Upper lobe of right lung (tissue), 1 donor: ENCODE results near the gene DHX38. TPM values are rescaled to one million over a fixed set of nuclear protein-coding genes. Genes with fewer than 3 reads are reported as not detected.

ENCODE experiments used
- ATAC-seq: fragments of 200-7000 bp; cut with Tn5 transposase; one replicate; pipeline ENCODE4 v1.9.1; 2020; ENCODE audit warnings: mild to moderate bottlenecking, moderate library complexity
- DNase-seq: peaks from one replicate; pipeline ENCODE4 v3.0.0-alpha.2; 2020
- H3K27ac ChIP-seq: fragments of 200-600 bp; one replicate; pipeline ENCODE4 v1.8.0; 2022
- H3K27me3 ChIP-seq: fragments of 200-600 bp; one replicate; pipeline ENCODE4 v1.8.0; 2022; ENCODE audit warnings: mild to moderate bottlenecking
- H3K36me3 ChIP-seq: fragments of 200-600 bp; one replicate; pipeline ENCODE4 v1.8.0; 2022
- H3K4me1 ChIP-seq: fragments of 200-600 bp; one replicate; pipeline ENCODE4 v1.8.0; 2022
- H3K4me3 ChIP-seq: fragments of 200-600 bp; one replicate; pipeline ENCODE4 v1.8.0; 2022; ENCODE audit warnings: mild to moderate bottlenecking
- H3K9me3 ChIP-seq: fragments of 200-600 bp; one replicate; pipeline ENCODE4 v1.8.0; 2022
- intact Hi-C: fragments of 100-400 bp; cut with DNase I; formaldehyde crosslinking; loops from one replicate; pipeline ENCODE4 v1.11.0; 2022
- total RNA-seq: library from RNA; stranded (reverse); fragmentation: NEBNext Ultra II Directional; extraction: Animal tissue kit (Norgen Biotek cat#: 25700); gene quantifications from one replicate; pipeline ENCODE4 v1.2.1, GENCODE V29; 2021
- TF ChIP-seq, protein P1 (sequence below): fragments of 200-600 bp; IDR thresholded peaks from one replicate; pipeline ENCODE4 v1.8.0; 2022; ENCODE audit warnings: antibody characterized with exemption
- donor health status: DM: no; HTN: yes; CAD: no; lungs with severe emphysema.

Gene DHX38
- total RNA-seq, 1 donor from 2014 or later: 53.5 TPM

- no peak overlapping the region for H3K27ac ChIP-seq
- H3K36me3 ChIP-seq: peaks cover 46% of the 10 kb centered on the region
- no peaks in the 10 kb centered on the region for H3K27me3 ChIP-seq
- TF ChIP-seq, protein P1, sequence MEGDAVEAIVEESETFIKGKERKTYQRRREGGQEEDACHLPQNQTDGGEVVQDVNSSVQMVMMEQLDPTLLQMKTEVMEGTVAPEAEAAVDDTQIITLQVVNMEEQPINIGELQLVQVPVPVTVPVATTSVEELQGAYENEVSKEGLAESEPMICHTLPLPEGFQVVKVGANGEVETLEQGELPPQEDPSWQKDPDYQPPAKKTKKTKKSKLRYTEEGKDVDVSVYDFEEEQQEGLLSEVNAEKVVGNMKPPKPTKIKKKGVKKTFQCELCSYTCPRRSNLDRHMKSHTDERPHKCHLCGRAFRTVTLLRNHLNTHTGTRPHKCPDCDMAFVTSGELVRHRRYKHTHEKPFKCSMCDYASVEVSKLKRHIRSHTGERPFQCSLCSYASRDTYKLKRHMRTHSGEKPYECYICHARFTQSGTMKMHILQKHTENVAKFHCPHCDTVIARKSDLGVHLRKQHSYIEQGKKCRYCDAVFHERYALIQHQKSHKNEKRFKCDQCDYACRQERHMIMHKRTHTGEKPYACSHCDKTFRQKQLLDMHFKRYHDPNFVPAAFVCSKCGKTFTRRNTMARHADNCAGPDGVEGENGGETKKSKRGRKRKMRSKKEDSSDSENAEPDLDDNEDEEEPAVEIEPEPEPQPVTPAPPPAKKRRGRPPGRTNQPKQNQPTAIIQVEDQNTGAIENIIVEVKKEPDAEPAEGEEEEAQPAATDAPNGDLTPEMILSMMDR: no peak
- ATAC-seq: no peak
- H3K4me1 ChIP-seq: no peaks in the 10 kb centered on the region
- intact Hi-C loops: no loop called here
- no peak overlapping the region for H3K4me3 ChIP-seq
- DNase-seq: no peak
- H3K9me3 ChIP-seq: no peaks in the 10 kb centered on the region
These were observed 9.8 kb upstream of the DHX38 start for GRCh38 chr16:72083778-72084404.

- Histone ChIP-seq H3K4me1 (no peaks in the 10 kb centered on the region), H3K4me3 (no peak overlapping the region), H3K27me3 (no peaks in the 10 kb centered on the region), H3K27ac (no peak overlapping the region), H3K9me3 (no peaks in the 10 kb centered on the region), H3K36me3 (peaks cover 51% of the 10 kb centered on the region)
- TF ChIP-seq, protein P1: no peak
- ATAC-seq: no peak
- no peak for DNase-seq
- intact Hi-C loops: no loop called here
These were observed 9.2 kb upstream of the DHX38 start for GRCh38 chr16:72084445-72084844.

DNA sequence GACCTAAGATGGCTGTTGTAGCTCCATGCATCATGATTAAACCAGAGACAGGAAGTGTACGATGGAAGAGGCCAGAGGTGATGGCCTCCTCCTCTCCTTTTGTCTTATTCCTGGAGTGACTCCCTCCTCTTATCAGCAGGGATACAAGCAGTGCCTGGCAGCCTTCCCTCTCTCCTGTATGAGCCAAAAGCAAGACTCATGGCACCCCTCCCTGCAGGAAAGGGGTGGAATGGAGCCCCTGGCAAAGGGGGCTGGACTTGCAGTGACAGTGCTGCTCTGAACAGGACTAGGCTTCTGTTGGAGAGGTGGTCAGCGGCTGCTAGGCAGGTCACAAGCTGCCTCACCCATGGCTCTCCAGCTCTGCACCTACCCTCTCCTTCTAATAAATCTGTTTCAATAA lies 8.6 kb upstream of the DHX38 start:
- no peaks in the 10 kb centered on the region for H3K27me3 ChIP-seq
- H3K9me3 ChIP-seq: no peaks in the 10 kb centered on the region
- ATAC-seq (no peak), DNase-seq (no peak)
- no peak overlapping the region for H3K27ac ChIP-seq
- TF ChIP-seq, protein P1: no peak
- H3K4me3 ChIP-seq: no peak overlapping the region
- intact Hi-C loops: no loop called here
- H3K36me3 ChIP-seq: peaks cover 57% of the 10 kb centered on the region
- H3K4me1 ChIP-seq: no peaks in the 10 kb centered on the region

DNA sequence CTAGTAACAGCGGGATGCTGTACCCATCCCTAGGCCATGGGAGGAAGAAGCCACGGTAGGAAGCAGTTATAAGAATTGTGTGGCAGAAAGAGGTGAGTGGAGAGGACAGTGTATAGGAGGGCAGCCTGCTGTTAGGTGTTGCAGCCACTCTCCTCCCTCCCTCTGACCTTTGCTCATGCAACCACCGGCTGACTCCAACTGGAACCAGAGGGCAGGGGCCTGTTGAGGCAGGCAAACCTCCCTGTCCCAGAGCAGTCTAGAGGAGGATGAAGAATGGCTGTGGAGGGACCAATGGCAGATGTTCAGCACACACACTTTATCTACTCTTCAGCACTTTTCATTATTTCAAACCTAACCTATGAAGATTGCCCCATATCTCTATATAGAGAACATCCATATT lies 2.4 kb upstream of the DHX38 start:
- H3K4me3 ChIP-seq: no peak overlapping the region
- no peaks in the 10 kb centered on the region for H3K9me3 ChIP-seq
- DNase-seq: no peak
- ATAC-seq: no peak
- intact Hi-C loops: no loop called here
- H3K27ac ChIP-seq: no peak overlapping the region
- H3K4me1 ChIP-seq: peaks cover 24% of the 10 kb centered on the region
- TF ChIP-seq, protein P1: no peak
- no peaks in the 10 kb centered on the region for H3K27me3 ChIP-seq
- peaks cover 45% of the 10 kb centered on the region for H3K36me3 ChIP-seq

DNA sequence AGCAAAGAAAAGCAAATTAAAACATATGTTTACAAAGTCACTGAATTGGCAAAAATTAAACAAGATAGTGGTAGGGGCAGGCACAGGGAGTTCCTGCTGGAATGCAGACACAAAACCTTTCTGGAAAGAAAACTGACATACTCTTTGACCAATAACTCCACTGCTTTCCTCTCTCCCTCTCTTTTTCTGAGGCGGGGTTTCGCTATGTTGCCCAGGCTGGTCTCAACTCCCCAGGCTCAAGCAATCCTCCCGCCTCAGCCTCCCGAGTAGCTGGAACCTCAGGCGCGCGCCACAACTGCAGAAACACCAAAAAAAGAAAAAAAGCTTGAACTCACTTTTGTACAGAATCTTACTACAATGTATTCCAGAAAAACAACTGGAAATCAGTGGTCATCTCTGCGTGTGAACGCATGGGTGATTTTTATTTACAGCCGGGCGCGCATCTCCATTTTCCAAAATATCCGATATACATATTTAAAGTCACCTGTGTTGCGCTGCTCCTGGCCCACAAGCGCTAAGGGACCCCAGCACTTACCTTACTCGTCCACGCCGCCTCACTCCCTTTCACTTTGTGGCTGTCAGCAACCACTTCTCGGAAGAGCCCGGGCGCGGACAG lies 707 bp upstream of the DHX38 start:
- TF ChIP-seq, protein P1: no peak
- DNase-seq (no peak), ATAC-seq (no peak)
- Histone ChIP-seq H3K4me1 (peaks cover 24% of the 10 kb centered on the region), H3K27me3 (no peaks in the 10 kb centered on the region), H3K4me3 (peak overlapping the region; percentile 90), H3K27ac (peak overlapping the region; percentile 95), H3K9me3 (no peaks in the 10 kb centered on the region), H3K36me3 (peaks cover 47% of the 10 kb centered on the region)
- intact Hi-C loops: no loop called here
